GM06990 (cell line): ENCODE results near the gene PRR5L.

Source experiments
- DNase-seq: peaks from one replicate; pipeline ENCODE4 v3.0.0-alpha.2; 2011; ENCODE audit not compliant: insufficient read length; ENCODE audit errors: extremely low read depth
- H3K27me3 ChIP-seq: replicated peaks from 2 replicates; pipeline ENCODE4 v1.6.0; 2011; ENCODE audit warnings: low read length; ENCODE audit not compliant: control insufficient read depth, insufficient read depth
- H3K36me3 ChIP-seq: 2 replicates; pipeline ENCODE4 v1.5.1; 2011; ENCODE audit warnings: low read length; ENCODE audit not compliant: control insufficient read depth, insufficient read depth
- H3K4me3 ChIP-seq: replicated peaks from 2 replicates; pipeline ENCODE4 v1.5.1; 2011; ENCODE audit warnings: low read depth, mild to moderate bottlenecking, control low read depth, low read length
- CTCF ChIP-seq: IDR thresholded peaks from 2 replicates; pipeline ENCODE4 v1.5.1; 2011; ENCODE audit warnings: low read length, control low read depth, mild to moderate bottlenecking, inconsistent platforms; ENCODE audit not compliant: insufficient read depth, poor library complexity, severe bottlenecking

The PRR5L gene

GRCh38 chr11:36264011-36264972 is 31.8 kb upstream of the PRR5L start:
- no peak overlapping the region for H3K4me3 ChIP-seq
- no peaks in the 10 kb centered on the region; the same call in none of the 2 replicates for H3K27me3 ChIP-seq
- TF ChIP-seq CTCF: no peak
- no peaks in the 10 kb centered on the region for H3K36me3 ChIP-seq
- DNase-seq: no peak

- no peak for DNase-seq
- no peaks in the 10 kb centered on the region for H3K36me3 ChIP-seq
- no peak for TF ChIP-seq CTCF
- H3K4me3 ChIP-seq: no peak overlapping the region
- no peaks in the 10 kb centered on the region; the same call in none of the 2 replicates for H3K27me3 ChIP-seq
Measured at GRCh38 chr11:36264973-36265344, 31.1 kb upstream of the PRR5L start.

GRCh38 chr11:36265793-36266628 is 30.1 kb upstream of the PRR5L start:
- peak; percentile 40 for DNase-seq
- Histone ChIP-seq H3K27me3 (no peaks in the 10 kb centered on the region; the same call in none of the 2 replicates), H3K36me3 (no peaks in the 10 kb centered on the region), H3K4me3 (no peak overlapping the region)
- TF ChIP-seq CTCF: peak; percentile 88

GRCh38 chr11:36266767-36267166 is 29.3 kb upstream of the PRR5L start:
- TF ChIP-seq CTCF: no peak
- no peak for DNase-seq

GRCh38 chr11:36268337-36268985 is 27.6 kb upstream of the PRR5L start:
- Histone ChIP-seq H3K27me3 (no peaks in the 10 kb centered on the region; the same call in 1 of the 2 replicates), H3K36me3 (peaks cover 3% of the 10 kb centered on the region; the same call in 1 of the 2 replicates), H3K4me3 (no peak overlapping the region)
- no peak for DNase-seq
- TF ChIP-seq CTCF: no peak

More at GRCh38 chr11:36266767-36267166, 29.3 kb upstream of the PRR5L start:
- Histone ChIP-seq H3K4me3 (no peak overlapping the region), H3K27me3 (no peaks in the 10 kb centered on the region; the same call in none of the 2 replicates), H3K36me3 (no peaks in the 10 kb centered on the region)
